Measurements from ENCODE around the gene TAGLN. TPM values are rescaled to one million over a fixed set of nuclear protein-coding genes. Genes with fewer than 3 reads are reported as not detected.
A peak's percentile ranks its signal among the peaks of the same experiment; 100 is the strongest.

Gene TAGLN
- total and polyA plus RNA-seq, 2 donors (not counting 1 experiment from before 2014, with no cell fraction given): 824 to 4,435 TPM

- Histone ChIP-seq H3K4me1 (ENCODE audit: control insufficient read depth, extremely low read depth, insufficient read depth, low read length) (peaks cover 39% of the 10 kb centered on the region), H3K9me3 (ENCODE audit: control insufficient read depth, insufficient read depth, low read depth, low read length) (no peaks in the 10 kb centered on the region), H3K27ac (ENCODE audit: insufficient read depth, low read length) (peak overlapping the region; percentile 85), H2AFZ (ENCODE audit: low read length) (no peak overlapping the region), H3K4me2 (ENCODE audit: extremely low read depth, insufficient read depth, low read length) (peak overlapping the region; percentile 11), H3K27me3 (ENCODE audit: control insufficient read depth, insufficient read depth, low read length) (no peaks in the 10 kb centered on the region), H3K9ac (ENCODE audit: insufficient read depth, low read length) (no peak overlapping the region), H3K4me3 (replicated peaks in 1 of 4; ENCODE audit: control extremely low read depth in 1 of 4, insufficient read depth in 1 of 4, low read depth in 3 of 4, low read length in 4 of 4) (no peak overlapping the region), H3K36me3 (ENCODE audit: control insufficient read depth, insufficient read depth, low read length) (peaks cover 3% of the 10 kb centered on the region), H3K79me2 (ENCODE audit: control insufficient read depth, insufficient read depth, low read length) (no peaks in the 10 kb centered on the region), H4K20me1 (ENCODE audit: control insufficient read depth, extremely low read depth, insufficient read depth, low read length) (no peaks in the 10 kb centered on the region)
- TF ChIP-seq CTCF (conservative IDR thresholded peaks at IDR 0.05 in 1 of 2, IDR thresholded peaks at IDR 0.05 in 1 of 2; ENCODE audit: low read depth in 1 of 2, low read length in 2 of 2) (no peak), EZH2 (IDR thresholded peaks at IDR 0.05; ENCODE audit: low read length, missing control alignments) (no peak)
- peak; percentile 66 to 78 for DNase-seq (ENCODE audit: low read depth in 2 of 2)
Measured at GRCh38 chr11:117218133-117218915, 19.2 kb downstream of the TAGLN start.

- Histone ChIP-seq H3K79me2 (ENCODE audit: control insufficient read depth, insufficient read depth, low read length) (no peaks in the 10 kb centered on the region), H3K36me3 (ENCODE audit: control insufficient read depth, insufficient read depth, low read length) (peaks cover 3% of the 10 kb centered on the region), H3K4me3 (replicated peaks in 1 of 4; ENCODE audit: control extremely low read depth in 1 of 4, insufficient read depth in 1 of 4, low read depth in 3 of 4, low read length in 4 of 4) (no peak overlapping the region), H4K20me1 (ENCODE audit: control insufficient read depth, extremely low read depth, insufficient read depth, low read length) (no peaks in the 10 kb centered on the region), H3K9ac (ENCODE audit: insufficient read depth, low read length) (no peak overlapping the region), H2AFZ (ENCODE audit: low read length) (no peak overlapping the region), H3K27ac (ENCODE audit: insufficient read depth, low read length) (peak overlapping the region; percentile 85), H3K9me3 (ENCODE audit: control insufficient read depth, insufficient read depth, low read depth, low read length) (no peaks in the 10 kb centered on the region), H3K4me1 (ENCODE audit: control insufficient read depth, extremely low read depth, insufficient read depth, low read length) (peaks cover 39% of the 10 kb centered on the region), H3K27me3 (ENCODE audit: control insufficient read depth, insufficient read depth, low read length) (no peaks in the 10 kb centered on the region), H3K4me2 (ENCODE audit: extremely low read depth, insufficient read depth, low read length) (no peak overlapping the region)
- no peak for DNase-seq (ENCODE audit: low read depth in 2 of 2)
- TF ChIP-seq CTCF (conservative IDR thresholded peaks at IDR 0.05 in 1 of 2, IDR thresholded peaks at IDR 0.05 in 1 of 2; ENCODE audit: low read depth in 1 of 2, low read length in 2 of 2) (no peak), EZH2 (IDR thresholded peaks at IDR 0.05; ENCODE audit: low read length, missing control alignments) (no peak)
Measured at GRCh38 chr11:117219001-117219400, 19.8 kb downstream of the TAGLN start.

- peaks cover 3% of the 10 kb centered on the region for H3K36me3 ChIP-seq (ENCODE audit: control insufficient read depth, insufficient read depth, low read length)
- no peak overlapping the region for H3K27ac ChIP-seq (ENCODE audit: insufficient read depth, low read length)
Measured at GRCh38 chr11:117219455-117219854, 20.3 kb downstream of the TAGLN start.

More at GRCh38 chr11:117219455-117219854, 20.3 kb downstream of the TAGLN start:
- peaks cover 39% of the 10 kb centered on the region for H3K4me1 ChIP-seq (ENCODE audit: control insufficient read depth, extremely low read depth, insufficient read depth, low read length)
- H3K27me3 ChIP-seq (ENCODE audit: control insufficient read depth, insufficient read depth, low read length): no peaks in the 10 kb centered on the region
- H3K9me3 ChIP-seq (ENCODE audit: control insufficient read depth, insufficient read depth, low read depth, low read length): no peaks in the 10 kb centered on the region
- TF ChIP-seq EZH2 (IDR thresholded peaks at IDR 0.05; ENCODE audit: low read length, missing control alignments) (no peak), CTCF (conservative IDR thresholded peaks at IDR 0.05 in 1 of 2, IDR thresholded peaks at IDR 0.05 in 1 of 2; ENCODE audit: low read depth in 1 of 2, low read length in 2 of 2) (no peak)
- H3K4me3 ChIP-seq (replicated peaks in 1 of 4; ENCODE audit: control extremely low read depth in 1 of 4, insufficient read depth in 1 of 4, low read depth in 3 of 4, low read length in 4 of 4): no peak overlapping the region
- no peaks in the 10 kb centered on the region for H4K20me1 ChIP-seq (ENCODE audit: control insufficient read depth, extremely low read depth, insufficient read depth, low read length)
- H3K4me2 ChIP-seq (ENCODE audit: extremely low read depth, insufficient read depth, low read length): no peak overlapping the region
- H3K79me2 ChIP-seq (ENCODE audit: control insufficient read depth, insufficient read depth, low read length): no peaks in the 10 kb centered on the region
- no peak for DNase-seq (ENCODE audit: low read depth in 2 of 2)
- H2AFZ ChIP-seq (ENCODE audit: low read length): no peak overlapping the region
- no peak overlapping the region for H3K9ac ChIP-seq (ENCODE audit: insufficient read depth, low read length)

Data from fibroblast of lung (primary cell).